Left ventricle myocardium inferior (tissue), 1 donor: ENCODE data around the gene PYURF. TPM values are rescaled to one million over a fixed set of nuclear protein-coding genes. Genes with fewer than 3 reads are reported as not detected.

Experiments used
- DNase-seq: peaks from one replicate; pipeline ENCODE4 v3.0.0-alpha.2; 2020
- H3K27ac ChIP-seq: fragments of 200-600 bp; replicated peaks from 2 replicates; pipeline ENCODE4 v1.8.0; 2021
- H3K27me3 ChIP-seq: fragments of 200-600 bp; 2 replicates; pipeline ENCODE4 v1.8.0; 2021; ENCODE audit warnings: low read depth
- H3K36me3 ChIP-seq: fragments of 200-600 bp; 2 replicates; pipeline ENCODE4 v1.8.0; 2021
- H3K4me1 ChIP-seq: fragments of 200-600 bp; 2 replicates; pipeline ENCODE4 v1.8.0; 2021
- H3K4me3 ChIP-seq: fragments of 200-600 bp; 2 replicates; pipeline ENCODE4 v1.8.0; 2021; ENCODE audit warnings: mild to moderate bottlenecking, moderate library complexity
- H3K9me3 ChIP-seq: fragments of 200-600 bp; replicated peaks from 2 replicates; pipeline ENCODE4 v1.8.0; 2021
- CTCF ChIP-seq: fragments of 200-600 bp; IDR thresholded peaks from 2 replicates; pipeline ENCODE4 v1.8.0; 2021; ENCODE audit warnings: antibody characterized with exemption, mild to moderate bottlenecking, borderline replicate concordance
- intact Hi-C: fragments of 100-400 bp; cut with micrococcal nuclease; formaldehyde crosslinking; loops from one replicate; pipeline ENCODE4 v1.11.0; 2022
- total RNA-seq: library from RNA; stranded (reverse); fragmentation: NEBNext Ultra II Directional; extraction: Animal tissue kit (Norgen Biotek cat#: 25700); gene quantifications from one replicate; pipeline ENCODE4 v1.2.1, GENCODE V29; 2021
- donor health status: DM: no; HTN: yes; CAD: no; lungs with severe emphysema.

The PYURF gene
- total RNA-seq, 1 donor from 2014 or later = 56.1 TPM

GRCh38 chr4:88477229-88477860 lies 46.2 kb downstream of the PYURF start:
- TF ChIP-seq CTCF = no peak
- no peak overlapping the region for H3K4me3 ChIP-seq
- intact Hi-C loops = no loop called here
- no peak overlapping the region for H3K27ac ChIP-seq
- H3K27me3 ChIP-seq = no peaks in the 10 kb centered on the region
- H3K36me3 ChIP-seq = peaks cover 7% of the 10 kb centered on the region
- H3K4me1 ChIP-seq = peaks cover 11% of the 10 kb centered on the region
- H3K9me3 ChIP-seq = no peaks in the 10 kb centered on the region
- no peak for DNase-seq

Other genes starting within 250 kb of the PYURF start
- gene PPM1K, start 239.2 kb downstream of the PYURF start, total RNA-seq = 248 TPM
- gene HERC6, start 144.9 kb downstream of the PYURF start, total RNA-seq = 9.3 TPM
- gene HERC5, start 66.7 kb downstream of the PYURF start, total RNA-seq = 2.6 TPM
- gene HERC3, start 68.7 kb upstream of the PYURF start, total RNA-seq = 56.8 TPM
- gene NAP1L5, start 174.1 kb upstream of the PYURF start, total RNA-seq = 3.5 TPM